ENCODE results near the gene TCF7L1.

GRCh38 chr2:85132397-85132796 lies 795 bp upstream of the TCF7L1 start:
- TF ChIP-seq CTCF (IDR thresholded peaks at IDR 0.05; ENCODE audit: poor library complexity, severe bottlenecking) (no peak), EZH2 (IDR thresholded peaks at IDR 0.05; ENCODE audit: borderline replicate concordance, insufficient read depth, low read length, poor library complexity, severe bottlenecking) (no peak), MXI1 (conservative IDR thresholded peaks at IDR 0.05; ENCODE audit: poor library complexity, severe bottlenecking) (no peak), TAF1 (IDR thresholded peaks at IDR 0.05; ENCODE audit: low read depth) (no peak), RAD21 (conservative IDR thresholded peaks at IDR 0.05) (no peak)
